Fibroblast of pulmonary artery (primary cell): ENCODE data around the gene RANBP17.

Source experiments
- DNase-seq: peaks from one replicate; pipeline ENCODE4 v3.0.0-alpha.2; 2010; ENCODE audit warnings: low read depth
- H3K4me3 ChIP-seq: replicated peaks from 2 replicates; pipeline ENCODE4 v1.5.1; 2011; ENCODE audit warnings: low read depth, mild to moderate bottlenecking, control low read depth, low read length, moderate library complexity
- CTCF ChIP-seq: IDR thresholded peaks from 2 replicates; pipeline ENCODE4 v1.5.1; 2011; ENCODE audit warnings: mild to moderate bottlenecking, control low read depth, low read length, inconsistent platforms; ENCODE audit errors: missing control alignments

RANBP17 gene

GRCh38 chr5:171261904-171262303 is 400.1 kb downstream of the RANBP17 start:
- no peak for DNase-seq
- H3K4me3 ChIP-seq, result no peak overlapping the region
- no peak for TF ChIP-seq CTCF

GRCh38 chr5:171263181-171263580 is 401.4 kb downstream of the RANBP17 start:
- no peak for TF ChIP-seq CTCF
- no peak for DNase-seq
- no peak overlapping the region for H3K4me3 ChIP-seq

GRCh38 chr5:171264843-171265242 is 403.0 kb downstream of the RANBP17 start:
- no peak overlapping the region for H3K4me3 ChIP-seq
- TF ChIP-seq CTCF, result no peak
- no peak for DNase-seq

- no peak overlapping the region for H3K4me3 ChIP-seq
- no peak for TF ChIP-seq CTCF
- DNase-seq, result no peak
Observed at GRCh38 chr5:171268700-171269620, 407.1 kb downstream of the RANBP17 start.

- DNase-seq, result peak; percentile 22
- TF ChIP-seq CTCF, result no peak
- H3K4me3 ChIP-seq, result no peak overlapping the region
Observed at GRCh38 chr5:171269717-171270116, 407.9 kb downstream of the RANBP17 start.

GRCh38 chr5:171270136-171270535 is 408.3 kb downstream of the RANBP17 start:
- no peak overlapping the region for H3K4me3 ChIP-seq
- DNase-seq, result no peak
- TF ChIP-seq CTCF, result no peak

GRCh38 chr5:171271798-171272197 is 410.0 kb downstream of the RANBP17 start:
- no peak overlapping the region for H3K4me3 ChIP-seq
- no peak for DNase-seq
- TF ChIP-seq CTCF, result no peak
